Progenitor cell of endocrine pancreas (in vitro differentiated cells): ENCODE results near the gene PEAK3. TPM values are rescaled to one million over a fixed set of nuclear protein-coding genes. Genes with fewer than 3 reads are reported as not detected.
A peak's percentile ranks its signal among the peaks of the same experiment; 100 is the strongest.

Source experiments
- DNase-seq: peaks from one replicate; pipeline ENCODE4 v3.0.0; 2021; ENCODE audit warnings: low spot score; ENCODE audit not compliant: unreplicated experiment
- H3K27ac Mint-ChIP-seq: 2 replicates; pipeline ENCODE4 v1.8.0; 2021; ENCODE audit warnings: mild to moderate bottlenecking, moderate library complexity, mixed read lengths
- H3K27me3 Mint-ChIP-seq: 2 replicates; pipeline ENCODE4 v1.8.0; 2021; ENCODE audit warnings: mixed read lengths
- H3K36me3 Mint-ChIP-seq: 2 replicates; pipeline ENCODE4 v1.8.0; 2022; ENCODE audit warnings: mixed read lengths; ENCODE audit not compliant: insufficient read depth
- H3K4me1 Mint-ChIP-seq: 2 replicates; pipeline ENCODE4 v1.8.0; 2021; ENCODE audit warnings: low read depth, mixed read lengths
- H3K4me3 Mint-ChIP-seq: 2 replicates; pipeline ENCODE4 v1.8.0; 2021; ENCODE audit warnings: low read depth, mild to moderate bottlenecking, moderate library complexity, mixed read lengths
- H3K9me3 Mint-ChIP-seq: 2 replicates; pipeline ENCODE4 v1.8.0; 2021; ENCODE audit warnings: low read depth, mixed read lengths
- CTCF ChIP-seq: fragments of 200-600 bp; sonication (generic); IDR thresholded peaks from one replicate; pipeline ENCODE4 v1.5.0; 2021; ENCODE audit warnings: antibody characterized with exemption, mild to moderate bottlenecking; ENCODE audit not compliant: unreplicated experiment
- total RNA-seq: library from RNA; stranded (reverse); gene quantifications from 2 replicates; pipeline ENCODE4 v1.2.1, GENCODE V29; 2021

The PEAK3 gene
- total RNA-seq, 1 donor from 2014 or later, result not detected

GRCh38 chr19:2315121-2315817, 33.3 kb upstream of the PEAK3 start:
- Mint-ChIP-seq H3K27ac (no peak overlapping the region), H3K4me1 (no peaks in the 10 kb centered on the region), H3K9me3 (peaks cover 5% of the 10 kb centered on the region), H3K4me3 (no peak overlapping the region), H3K36me3 (peaks cover 3% of the 10 kb centered on the region), H3K27me3 (peaks cover 19% of the 10 kb centered on the region)
- no peak for DNase-seq
- TF ChIP-seq CTCF, result no peak

GRCh38 chr19:2312820-2313501, 31.0 kb upstream of the PEAK3 start:
- peaks cover 37% of the 10 kb centered on the region for H3K27me3 Mint-ChIP-seq
- no peak overlapping the region for H3K27ac Mint-ChIP-seq
- H3K4me1 Mint-ChIP-seq, result no peaks in the 10 kb centered on the region
- H3K36me3 Mint-ChIP-seq, result peaks cover 3% of the 10 kb centered on the region
- DNase-seq, result no peak
- H3K9me3 Mint-ChIP-seq, result peaks cover 5% of the 10 kb centered on the region
- no peak for TF ChIP-seq CTCF
- H3K4me3 Mint-ChIP-seq, result no peak overlapping the region

- peaks cover 5% of the 10 kb centered on the region for H3K9me3 Mint-ChIP-seq
- H3K36me3 Mint-ChIP-seq, result peaks cover 3% of the 10 kb centered on the region
- peaks cover 47% of the 10 kb centered on the region for H3K27me3 Mint-ChIP-seq
- no peak for DNase-seq
- H3K4me3 Mint-ChIP-seq, result no peak overlapping the region
- TF ChIP-seq CTCF, result no peak
- H3K4me1 Mint-ChIP-seq, result no peaks in the 10 kb centered on the region
- H3K27ac Mint-ChIP-seq, result no peak overlapping the region
Measured at GRCh38 chr19:2311093-2311492, 29.1 kb upstream of the PEAK3 start.

- H3K36me3 Mint-ChIP-seq, result peaks cover under 1% of the 10 kb centered on the region
- DNase-seq, result no peak
- H3K27me3 Mint-ChIP-seq, result peaks cover 50% of the 10 kb centered on the region
- H3K27ac Mint-ChIP-seq, result no peak overlapping the region
- peaks cover under 1% of the 10 kb centered on the region for H3K9me3 Mint-ChIP-seq
- no peaks in the 10 kb centered on the region for H3K4me1 Mint-ChIP-seq
- no peak overlapping the region for H3K4me3 Mint-ChIP-seq
- no peak for TF ChIP-seq CTCF
Measured at GRCh38 chr19:2309734-2310362, 27.9 kb upstream of the PEAK3 start.

DNA sequence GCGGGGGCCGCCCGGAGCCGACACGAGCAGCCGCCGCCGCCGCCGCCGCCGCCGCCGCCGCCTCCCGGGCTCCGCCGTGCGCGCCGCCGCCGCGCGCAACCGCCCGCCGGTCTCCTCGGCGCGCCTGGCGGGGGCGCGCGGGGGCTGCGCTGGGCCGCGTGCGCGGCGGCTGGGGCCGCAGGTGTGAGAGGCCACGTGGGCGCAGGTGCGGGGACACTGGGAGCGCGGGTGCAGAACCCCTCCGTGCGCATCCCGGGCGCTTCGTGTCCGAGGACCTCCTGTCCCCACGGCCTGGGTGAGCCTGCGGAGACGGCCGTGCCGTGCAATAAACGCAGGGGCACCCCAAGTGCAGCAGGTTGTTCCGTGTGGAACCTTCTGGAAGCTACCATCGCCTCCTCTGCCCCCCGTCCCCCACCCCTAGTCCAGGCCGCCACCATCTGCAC, 26.2 kb upstream of the PEAK3 start, which contains the start of gene LINGO3:
Gene LINGO3 (minus strand): TSS at position 41 of the 443 bp plus-strand sequence. CDS start 16,378 bp downstream, outside the sequence.
- Mint-ChIP-seq H3K9me3 (no peaks in the 10 kb centered on the region), H3K4me1 (no peaks in the 10 kb centered on the region), H3K4me3 (peak within 1 kb of the TSS; percentile 44), H3K27ac (peak within 1 kb of the TSS; percentile 71), H3K36me3 (no peaks in the 10 kb centered on the region), H3K27me3 (peaks cover 55% of the 10 kb centered on the region)
- no peak for DNase-seq
- TF ChIP-seq CTCF, result no peak
